Measurements from ENCODE around the gene ROCK2. TPM values are rescaled to one million over a fixed set of nuclear protein-coding genes. Genes with fewer than 3 reads are reported as not detected.

Gene ROCK2
- total and polyA plus RNA-seq, 8 donors: 3.5 to 21.5 (median 12.1) TPM

DNA sequence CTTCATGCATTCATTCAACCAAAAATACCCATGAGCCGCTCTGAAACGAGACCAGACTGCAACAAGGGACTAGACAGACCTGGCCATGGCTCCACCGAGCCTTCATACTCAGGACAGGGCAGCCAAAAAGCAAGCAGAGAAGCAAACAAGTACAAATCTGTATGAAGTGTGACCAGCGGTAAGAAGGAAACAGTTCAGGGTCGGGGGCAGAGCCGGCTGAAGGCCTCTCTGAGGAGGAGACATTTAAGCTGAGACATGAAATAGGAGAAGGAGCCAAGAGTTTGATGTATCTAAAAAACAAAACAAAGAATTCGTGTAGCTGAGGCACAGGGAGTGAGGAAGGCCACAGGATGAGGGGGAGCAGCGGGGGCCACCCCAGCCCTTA is 210.5 kb downstream of the ROCK2 start:
- Histone ChIP-seq H3K36me3 (no peaks in the 10 kb centered on the region), H3K27ac (no peak overlapping the region), H3K4me3 (peak overlapping the region in 2 of 4 donors; percentile 46 to 54), H3K4me1 (peaks cover 5 to 7% (median 6%) of the 10 kb centered on the region in 3 donors), H3K9me3 (no peaks in the 10 kb centered on the region), H3K27me3 (no peaks in the 10 kb centered on the region)
- DNase-seq: no peak
- WGBS, 2 donors: 72 to 74% methylated on average over 8 of the region's 8 CpGs
- FAIRE-seq: no peak
- TF ChIP-seq, protein P1, sequence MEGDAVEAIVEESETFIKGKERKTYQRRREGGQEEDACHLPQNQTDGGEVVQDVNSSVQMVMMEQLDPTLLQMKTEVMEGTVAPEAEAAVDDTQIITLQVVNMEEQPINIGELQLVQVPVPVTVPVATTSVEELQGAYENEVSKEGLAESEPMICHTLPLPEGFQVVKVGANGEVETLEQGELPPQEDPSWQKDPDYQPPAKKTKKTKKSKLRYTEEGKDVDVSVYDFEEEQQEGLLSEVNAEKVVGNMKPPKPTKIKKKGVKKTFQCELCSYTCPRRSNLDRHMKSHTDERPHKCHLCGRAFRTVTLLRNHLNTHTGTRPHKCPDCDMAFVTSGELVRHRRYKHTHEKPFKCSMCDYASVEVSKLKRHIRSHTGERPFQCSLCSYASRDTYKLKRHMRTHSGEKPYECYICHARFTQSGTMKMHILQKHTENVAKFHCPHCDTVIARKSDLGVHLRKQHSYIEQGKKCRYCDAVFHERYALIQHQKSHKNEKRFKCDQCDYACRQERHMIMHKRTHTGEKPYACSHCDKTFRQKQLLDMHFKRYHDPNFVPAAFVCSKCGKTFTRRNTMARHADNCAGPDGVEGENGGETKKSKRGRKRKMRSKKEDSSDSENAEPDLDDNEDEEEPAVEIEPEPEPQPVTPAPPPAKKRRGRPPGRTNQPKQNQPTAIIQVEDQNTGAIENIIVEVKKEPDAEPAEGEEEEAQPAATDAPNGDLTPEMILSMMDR (IDR thresholded peaks at IDR 0.05): no peak
- intact Hi-C loops (cut with DNase I): loop anchor here in 1 of 3 donors (10.0 kb wide), 2 partner anchors 91 to 281 kb away; no protein-coding TSS in a partner anchor
- no peak for ATAC-seq

DNA sequence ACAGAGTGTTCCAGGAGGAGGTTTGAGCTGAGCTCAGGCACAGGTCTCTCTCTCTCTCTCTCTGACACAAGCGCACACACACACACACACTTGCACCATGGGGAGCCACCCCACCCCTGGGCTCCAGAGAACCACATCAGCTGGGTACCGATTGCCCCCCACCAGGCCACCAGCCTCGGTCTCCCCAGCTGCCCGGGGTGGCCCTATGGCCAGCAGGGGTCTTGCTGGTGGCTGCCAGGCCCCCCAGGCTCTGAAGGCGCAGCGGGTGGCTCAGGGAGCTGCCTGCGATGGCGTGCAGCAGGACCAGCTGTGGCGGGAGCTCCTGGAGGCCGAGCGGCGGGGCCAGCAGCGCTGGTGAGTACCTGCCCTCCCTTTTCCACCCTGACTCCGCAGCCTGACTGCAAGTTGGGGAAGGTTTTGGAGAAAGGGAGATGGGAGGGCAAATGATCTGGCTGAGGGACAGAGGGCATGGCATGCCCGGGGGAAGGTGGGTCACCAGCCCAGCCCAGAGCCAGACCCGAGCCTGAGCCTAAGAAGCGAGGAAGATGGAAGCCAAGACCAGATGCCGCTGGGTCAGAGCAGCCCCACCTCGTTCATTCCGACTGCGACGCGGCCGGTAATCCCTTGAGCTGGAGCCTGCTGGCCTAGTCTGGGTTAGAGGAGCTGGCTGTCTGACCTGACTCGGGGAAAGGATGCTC is 211.0 kb downstream of the ROCK2 start:
- ATAC-seq: peak in 2 of 4 donors; percentile 5 to 13
- 17 to 19% methylated on average over 25 of the region's 25 CpGs for WGBS, 2 donors
- Histone ChIP-seq H3K9me3 (no peaks in the 10 kb centered on the region), H3K27me3 (no peaks in the 10 kb centered on the region), H3K27ac (no peak overlapping the region), H3K4me3 (peak overlapping the region; percentile 11 to 54 (median 28)), H3K4me1 (peaks cover 5 to 7% (median 6%) of the 10 kb centered on the region in 3 donors), H3K36me3 (no peaks in the 10 kb centered on the region)
- TF ChIP-seq, protein P1 (IDR thresholded peaks at IDR 0.05): no peak
- peak in 3 of 6 donors; percentile 50 to 82 (median 65) for DNase-seq
- no peak for FAIRE-seq
- intact Hi-C loops (cut with DNase I): loop anchor here in 1 of 3 donors (10.0 kb wide), 2 partner anchors 91 to 281 kb away; no protein-coding TSS in a partner anchor

DNA sequence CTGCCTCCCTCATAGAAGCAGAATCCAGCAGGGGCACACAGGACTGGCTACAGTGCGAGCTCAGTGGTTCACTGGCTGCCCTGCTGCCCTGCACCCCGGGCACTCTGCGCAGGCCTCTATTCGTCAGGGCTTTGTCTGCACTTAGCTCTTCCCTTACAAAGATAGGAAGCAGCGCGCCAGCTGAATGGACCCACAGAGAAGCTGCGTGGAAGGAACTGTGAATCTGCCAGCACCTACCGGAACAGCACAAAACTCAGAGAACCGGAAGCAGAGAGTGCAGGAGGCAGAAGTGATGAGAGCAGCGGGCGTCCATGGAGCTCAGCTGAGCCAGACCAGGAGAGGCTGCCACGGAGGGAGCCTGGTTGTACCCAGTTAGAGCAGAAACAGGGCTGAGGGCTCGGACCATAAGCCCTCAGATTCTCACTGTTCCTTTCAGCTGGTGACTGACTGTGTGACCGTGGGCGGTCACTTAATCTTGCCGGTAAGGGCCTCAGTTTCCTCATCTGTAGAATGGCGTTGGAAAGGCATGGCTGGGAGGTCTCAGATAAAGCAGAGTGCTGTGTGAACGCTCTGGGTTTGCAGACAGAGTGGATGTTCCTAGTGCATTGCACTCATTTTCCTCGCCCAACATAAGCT is 212.3 kb downstream of the ROCK2 start:
- Histone ChIP-seq H3K4me1 (peaks cover 5 to 7% (median 6%) of the 10 kb centered on the region in 3 donors), H3K36me3 (no peaks in the 10 kb centered on the region), H3K27ac (peak overlapping the region in 1 of 4 donors; percentile 52), H3K9me3 (no peaks in the 10 kb centered on the region), H3K27me3 (no peaks in the 10 kb centered on the region), H3K4me3 (peak overlapping the region in 3 of 4 donors; percentile 11 to 54 (median 46))
- intact Hi-C loops (cut with DNase I): loop anchor here in 1 of 3 donors (10.0 kb wide), 2 partner anchors 93 to 283 kb away; no protein-coding TSS in a partner anchor
- DNase-seq (no peak), FAIRE-seq (no peak), ATAC-seq (no peak)
- WGBS, 2 donors: 60 to 63% methylated on average over 19 of the region's 19 CpGs
- TF ChIP-seq, protein P1 (IDR thresholded peaks at IDR 0.05): no peak

DNA sequence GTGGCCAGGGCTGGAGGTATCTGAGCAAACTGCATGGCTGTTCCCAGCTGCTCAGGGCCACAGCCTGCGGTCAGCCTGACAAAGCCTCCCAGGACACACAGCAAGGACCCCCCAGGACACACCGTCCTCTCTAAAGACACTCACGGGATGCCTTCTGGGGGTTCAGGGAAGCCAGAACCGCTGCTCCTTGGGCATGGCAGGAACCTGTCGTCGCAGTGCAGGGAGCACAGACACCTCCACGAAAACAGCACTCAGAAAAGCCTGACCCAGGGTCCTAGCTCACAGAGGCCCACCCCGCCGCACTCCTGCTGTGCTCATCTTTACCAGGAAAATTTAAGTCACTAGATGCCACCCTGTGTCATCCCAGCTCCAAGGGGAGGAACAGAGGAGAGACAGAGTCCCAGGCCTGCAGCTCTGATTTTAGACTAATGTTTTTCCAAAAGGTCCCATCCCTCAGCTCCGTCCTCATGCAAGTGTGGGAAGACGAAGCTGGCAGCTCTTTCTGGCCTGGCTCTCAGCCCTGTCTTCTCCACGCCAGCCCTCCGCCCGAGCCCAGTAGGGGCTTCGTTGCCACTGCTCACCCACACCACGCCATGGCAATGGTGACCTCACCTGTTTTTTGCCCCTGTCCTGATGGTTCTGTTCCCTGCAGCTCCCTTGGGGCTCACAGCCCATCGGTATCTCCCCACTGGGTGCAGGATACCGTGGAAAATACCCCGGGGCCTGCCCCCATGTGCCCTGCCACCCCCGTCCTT is 213.1 kb downstream of the ROCK2 start:
- TF ChIP-seq, protein P1 (IDR thresholded peaks at IDR 0.05): no peak
- no peak overlapping the region for H3K27ac ChIP-seq
- WGBS, 2 donors: 79 to 89% methylated on average over 20 of the region's 20 CpGs
- FAIRE-seq: no peak
- ATAC-seq: no peak
- no peaks in the 10 kb centered on the region for H3K36me3 ChIP-seq
- DNase-seq: no peak
- H3K4me1 ChIP-seq: peaks cover 5 to 7% (median 6%) of the 10 kb centered on the region in 3 donors
- H3K4me3 ChIP-seq: no peak overlapping the region
- intact Hi-C loops (cut with DNase I): loop anchor here in 1 of 3 donors (10.0 kb wide), 2 partner anchors 93 to 283 kb away; no protein-coding TSS in a partner anchor
- H3K9me3 ChIP-seq: no peaks in the 10 kb centered on the region
- no peaks in the 10 kb centered on the region for H3K27me3 ChIP-seq

Other genes starting within 250 kb of the ROCK2 start
- 10 to 100 TPM; 13.7 to 26.5 (median 18.5) TPM for gene SLC66A3, start 189.2 kb downstream of the ROCK2 start, total RNA-seq
- 10 to 100 TPM; 11.1 to 19.2 TPM for gene SLC66A3, start 189.2 kb downstream of the ROCK2 start, polyA plus RNA-seq
- 1 to 10 TPM; 3.0 to 6.1 (median 5.0) TPM for gene E2F6, start 121.5 kb upstream of the ROCK2 start, total RNA-seq
- 1 to 10 TPM; 4.7 to 9.6 TPM for gene E2F6, start 121.5 kb upstream of the ROCK2 start, polyA plus RNA-seq
- 10 to 100 TPM in 1 of 6 donors, 1 to 10 TPM in 5; 3.5 to 16.1 (median 5.6) TPM for gene GREB1, start 189.4 kb upstream of the ROCK2 start, total RNA-seq
- 1 to 10 TPM; 6.2 to 6.8 TPM for gene GREB1, start 189.4 kb upstream of the ROCK2 start, polyA plus RNA-seq